ENCODE data around the gene ZNF319. TPM values are rescaled to one million over a fixed set of nuclear protein-coding genes. Genes with fewer than 3 reads are reported as not detected.

ZNF319 gene
- polyA plus RNA-seq, 3 donors: 1.9 to 11.5 (median 4.7) TPM

GRCh38 chr16:57996406-57997175 lies 3.9 kb downstream of the ZNF319 start:
- no peak overlapping the region for H3K27ac Mint-ChIP-seq
- Histone ChIP-seq H4K20me1 (ENCODE audit: insufficient read depth, low read length) (peaks cover 72% of the 10 kb centered on the region), H2AFZ (ENCODE audit: insufficient read depth, low read depth, low read length, poor library complexity, severe bottlenecking) (no peak overlapping the region), H3K4me1 (ENCODE audit: control insufficient read depth in 1 of 2, insufficient read depth in 2 of 2, low read length in 2 of 2) (peaks cover 54 to 68% of the 10 kb centered on the region in 2 donors), H3K27ac (ENCODE audit: low read depth in 1 of 2, low read length in 2 of 2) (no peak overlapping the region), H3K27me3 (ENCODE audit: control insufficient read depth in 2 of 2, insufficient read depth in 2 of 2, low read length in 2 of 2) (no peaks in the 10 kb centered on the region), H3K79me2 (ENCODE audit: insufficient read depth, low read length) (peaks cover 50% of the 10 kb centered on the region), H3K9me3 (replicated peaks in 1 of 2; ENCODE audit: control insufficient read depth in 1 of 2, insufficient read depth in 1 of 2, low read length in 2 of 2) (no peaks in the 10 kb centered on the region), H3K4me2 (replicated peaks; ENCODE audit: extremely low read depth, low read length, poor library complexity, severe bottlenecking) (no peak overlapping the region), H3K9ac (ENCODE audit: insufficient read depth, low read length, poor library complexity, severe bottlenecking) (no peak overlapping the region), H3K4me3 (replicated peaks in 1 of 3; ENCODE audit: low read depth in 2 of 3, low read length in 3 of 3) (no peak overlapping the region), H3K36me3 (replicated peaks in 1 of 2; ENCODE audit: control insufficient read depth in 1 of 2, insufficient read depth in 2 of 2, low read length in 2 of 2) (peaks cover 27 to 36% of the 10 kb centered on the region in 2 donors)
- H3K4me3 Mint-ChIP-seq: no peak overlapping the region
- intact Hi-C loops (cut with micrococcal nuclease): no loop called here
- WGBS (ENCODE audit: insufficient coverage): 98% methylated on average over 60 of the region's 62 CpGs
- H3K36me3 Mint-ChIP-seq: peaks cover 30 to 43% of the 10 kb centered on the region in 2 donors
- no peak for DNase-seq
- H3K27me3 Mint-ChIP-seq (ENCODE audit: low read depth in 3 of 3): no peaks in the 10 kb centered on the region
- H3K9me3 Mint-ChIP-seq: peaks cover 0 to 2% (median 0%) of the 10 kb centered on the region in 7 donors
- no peak for TF ChIP-seq CTCF (IDR thresholded peaks at IDR 0.05)
- peaks cover 62% of the 10 kb centered on the region for H3K4me1 Mint-ChIP-seq

- peaks cover 30 to 43% of the 10 kb centered on the region in 2 donors for H3K36me3 Mint-ChIP-seq
- peaks cover 58% of the 10 kb centered on the region for H3K4me1 Mint-ChIP-seq
- 95% methylated on average over 12 of the region's 18 CpGs for WGBS (ENCODE audit: insufficient coverage)
These were observed 4.6 kb downstream of the ZNF319 start for GRCh38 chr16:57995721-57996405.

More at GRCh38 chr16:57995721-57996405, 4.6 kb downstream of the ZNF319 start:
- H3K27ac Mint-ChIP-seq: peak overlapping the region in 4 of 7 donors; percentile 10 to 43 (median 26)
- Histone ChIP-seq H3K27ac (ENCODE audit: low read depth in 1 of 2, low read length in 2 of 2) (peak overlapping the region; percentile 11 to 20), H3K79me2 (ENCODE audit: insufficient read depth, low read length) (peaks cover 47% of the 10 kb centered on the region), H2AFZ (ENCODE audit: insufficient read depth, low read depth, low read length, poor library complexity, severe bottlenecking) (no peak overlapping the region), H3K27me3 (ENCODE audit: control insufficient read depth in 2 of 2, insufficient read depth in 2 of 2, low read length in 2 of 2) (no peaks in the 10 kb centered on the region), H3K4me1 (ENCODE audit: control insufficient read depth in 1 of 2, insufficient read depth in 2 of 2, low read length in 2 of 2) (peaks cover 52 to 61% of the 10 kb centered on the region in 2 donors), H3K36me3 (replicated peaks in 1 of 2; ENCODE audit: control insufficient read depth in 1 of 2, insufficient read depth in 2 of 2, low read length in 2 of 2) (peaks cover 27 to 36% of the 10 kb centered on the region in 2 donors), H3K4me2 (replicated peaks; ENCODE audit: extremely low read depth, low read length, poor library complexity, severe bottlenecking) (no peak overlapping the region), H3K9ac (ENCODE audit: insufficient read depth, low read length, poor library complexity, severe bottlenecking) (no peak overlapping the region), H3K4me3 (replicated peaks in 1 of 3; ENCODE audit: low read depth in 2 of 3, low read length in 3 of 3) (no peak overlapping the region), H4K20me1 (ENCODE audit: insufficient read depth, low read length) (peaks cover 72% of the 10 kb centered on the region), H3K9me3 (replicated peaks in 1 of 2; ENCODE audit: control insufficient read depth in 1 of 2, insufficient read depth in 1 of 2, low read length in 2 of 2) (no peaks in the 10 kb centered on the region)
- H3K4me3 Mint-ChIP-seq: no peak overlapping the region
- TF ChIP-seq CTCF (IDR thresholded peaks at IDR 0.05): no peak
- no peak for DNase-seq
- H3K9me3 Mint-ChIP-seq: peaks cover 0 to 2% (median 0%) of the 10 kb centered on the region in 7 donors
- no peaks in the 10 kb centered on the region for H3K27me3 Mint-ChIP-seq (ENCODE audit: low read depth in 3 of 3)
- intact Hi-C loops (cut with micrococcal nuclease): no loop called here

All from CD14-positive monocyte (primary cell).